Kidney epithelial cell (primary cell): Measurements from ENCODE around the gene SEBOX. TPM values are rescaled to one million over a fixed set of nuclear protein-coding genes. Genes with fewer than 3 reads are reported as not detected.

Experiments
- DNase-seq: peaks from one replicate; pipeline ENCODE4 v3.0.0-alpha.2; 2010; ENCODE audit warnings: low read depth
- H3K27me3 ChIP-seq: 2 replicates; pipeline ENCODE4 v1.6.0; 2011; ENCODE audit warnings: low read length; ENCODE audit not compliant: control insufficient read depth, insufficient read depth
- H3K36me3 ChIP-seq: 2 replicates; pipeline ENCODE4 v1.5.1; 2011; ENCODE audit warnings: low read length; ENCODE audit not compliant: control insufficient read depth, insufficient read depth
- H3K4me3 ChIP-seq: 2 replicates; pipeline ENCODE4 v1.5.1; 2011; ENCODE audit warnings: low read depth, mild to moderate bottlenecking, control low read depth, low read length
- CTCF ChIP-seq: IDR thresholded peaks from 2 replicates; pipeline ENCODE4 v1.5.1; 2011; ENCODE audit warnings: mild to moderate bottlenecking, moderate library complexity, low read length, control low read depth, inconsistent platforms; ENCODE audit not compliant: insufficient read depth, poor library complexity, severe bottlenecking
- total RNA-seq: library from RNA; depleted of rRNA; stranded (reverse); fragments of >200 nt; gene quantifications from 2 replicates; pipeline ENCODE4 v1.2.3, GENCODE V29; 2015

The SEBOX gene
- total RNA-seq, 1 donor from 2014 or later: not detected

- H3K36me3 ChIP-seq: no peaks in the 10 kb centered on the region
- no peak for DNase-seq
- H3K4me3 ChIP-seq: no peak overlapping the region
- H3K27me3 ChIP-seq: peaks cover 11% of the 10 kb centered on the region
- TF ChIP-seq CTCF: no peak
Measured at GRCh38 chr17:28369684-28370034, 4.7 kb upstream of the SEBOX start.

- TF ChIP-seq CTCF: no peak
- H3K27me3 ChIP-seq: peaks cover 11% of the 10 kb centered on the region
- no peak overlapping the region for H3K4me3 ChIP-seq
Measured at GRCh38 chr17:28368915-28369683, 4.1 kb upstream of the SEBOX start.

GRCh38 chr17:28368306-28368831, 3.4 kb upstream of the SEBOX start:
- no peak for TF ChIP-seq CTCF
- DNase-seq: no peak
- no peaks in the 10 kb centered on the region for H3K36me3 ChIP-seq
- peaks cover 11% of the 10 kb centered on the region for H3K27me3 ChIP-seq
- no peak overlapping the region for H3K4me3 ChIP-seq

More at GRCh38 chr17:28368915-28369683, 4.1 kb upstream of the SEBOX start:
- no peak for DNase-seq
- H3K36me3 ChIP-seq: no peaks in the 10 kb centered on the region

GRCh38 chr17:28367641-28368305, 2.8 kb upstream of the SEBOX start:
- DNase-seq: no peak
- Histone ChIP-seq H3K4me3 (no peak overlapping the region), H3K27me3 (peaks cover 7% of the 10 kb centered on the region), H3K36me3 (no peaks in the 10 kb centered on the region)
- TF ChIP-seq CTCF: no peak

GRCh38 chr17:28366605-28367004, 1.6 kb upstream of the SEBOX start:
- Histone ChIP-seq H3K4me3 (no peak overlapping the region), H3K36me3 (peaks cover 1% of the 10 kb centered on the region), H3K27me3 (no peaks in the 10 kb centered on the region)
- DNase-seq: no peak
- peak; percentile 3 for TF ChIP-seq CTCF

- Histone ChIP-seq H3K4me3 (no peak overlapping the region), H3K27me3 (no peaks in the 10 kb centered on the region), H3K36me3 (peaks cover 1% of the 10 kb centered on the region)
- no peak for DNase-seq
- no peak for TF ChIP-seq CTCF
Measured at GRCh38 chr17:28365487-28365886, 488 bp upstream of the SEBOX start.
